GM12878 (cell line): ENCODE data around the gene COL5A1. TPM values are rescaled to one million over a fixed set of nuclear protein-coding genes. Genes with fewer than 3 reads are reported as not detected.

ENCODE experiments used
- ATAC-seq: fragments of 200-7000 bp; cut with Tn5 transposase; 3 replicates; pipeline ENCODE4 v1.9.1; 2020; ENCODE audit warnings: mild to moderate bottlenecking, moderate library complexity
- BruUV-seq: library from RNA; stranded (reverse); fragments of 400-500 nt; replicated peaks from 2 replicates; lab custom pipeline; 2021; lab: Mats Ljungman, UMichigan
- CTCF ChIA-PET: fragments of 300-600 bp; sonication (Branson Sonifier 250); formaldehyde crosslinking; extraction: SDS; loops from one replicate; lab custom pipeline; 2021; ENCODE audit warnings: inconsistent platforms; lab: Yijun Ruan, JAX
- POLR2A ChIA-PET: fragments of 350-600 bp; formaldehyde crosslinking; extraction: SDS; loops from one replicate; lab custom pipeline; 2021; ENCODE audit warnings: inconsistent platforms; lab: Charles Lee
- RAD21 ChIA-PET: fragments of 300-600 bp; sonication (Branson Sonifier 250); formaldehyde crosslinking; loops from one replicate; lab custom pipeline; 2023; ENCODE audit warnings: antibody characterized with exemption; ENCODE audit not compliant: unreplicated experiment; lab: Charles Lee
- SMC1A ChIA-PET: fragments of 300-600 bp; sonication (Branson Sonifier 250); formaldehyde crosslinking; loops from one replicate; lab custom pipeline; 2023; ENCODE audit not compliant: unreplicated experiment, uncharacterized antibody; lab: Charles Lee
- DNase-seq: peaks from one replicate; pipeline ENCODE4 v3.0.0-alpha.2; 2011; ENCODE audit warnings: low read depth, low spot score
- FAIRE-seq: peaks from 3 replicates; lab custom pipeline; 2011; peaks lifted over from hg19 to GRCh38; lab: Jason Lieb, UNC
- H2AFZ ChIP-seq: 2 replicates; pipeline ENCODE4 v1.6.0; 2011; ENCODE audit warnings: low read depth, low read length, control low read depth; ENCODE audit not compliant: control insufficient read depth
- H3K27ac ChIP-seq: 2 replicates; pipeline ENCODE4 v1.5.1; 2011; ENCODE audit warnings: control low read depth; ENCODE audit not compliant: control insufficient read depth, insufficient read depth
- H3K27me3 ChIP-seq, 2 experiments: replicated peaks in 1 of 2; 2 replicates each; pipeline versions ENCODE4 v1.6.0 to v1.6.1; 2011; ENCODE audit warnings: low read length in 1 of 2; ENCODE audit not compliant: control insufficient read depth in 2 of 2, insufficient read depth in 2 of 2
- H3K36me3 ChIP-seq, 2 experiments: 2 replicates each; pipeline ENCODE4 v1.5.1; 2011; ENCODE audit warnings: low read length in 1 of 2; ENCODE audit not compliant: control insufficient read depth in 2 of 2, insufficient read depth in 2 of 2
- H3K4me1 ChIP-seq: 2 replicates; pipeline ENCODE4 v1.6.1; 2011; ENCODE audit warnings: mild to moderate bottlenecking, low read length, moderate library complexity, mixed read lengths; ENCODE audit not compliant: control insufficient read depth, insufficient read depth
- H3K4me2 ChIP-seq: 2 replicates; pipeline ENCODE4 v1.6.0; 2011; ENCODE audit warnings: control low read depth; ENCODE audit not compliant: control insufficient read depth, insufficient read depth
- H3K4me3 ChIP-seq: fragments of 200-600 bp; sonication (generic); 2 replicates; pipeline ENCODE4 v1.5.1; 2016
- H3K79me2 ChIP-seq: 2 replicates; pipeline ENCODE4 v1.6.0; 2011; ENCODE audit warnings: low read length; ENCODE audit not compliant: control insufficient read depth, insufficient read depth
- H3K9ac ChIP-seq: 2 replicates; pipeline ENCODE4 v1.8.0; 2011; ENCODE audit warnings: low read length, control low read depth, mixed read lengths; ENCODE audit not compliant: control insufficient read depth, insufficient read depth
- H3K9me3 ChIP-seq: replicated peaks from 3 replicates; pipeline ENCODE4 v1.5.1; 2011; ENCODE audit warnings: mild to moderate bottlenecking, low read length; ENCODE audit not compliant: control insufficient read depth, insufficient read depth
- H4K20me1 ChIP-seq: 2 replicates; pipeline ENCODE4 v1.6.0; 2011; ENCODE audit not compliant: control insufficient read depth, insufficient read depth
- ATF7 ChIP-seq: fragments of 450-650 bp; IDR thresholded peaks from 2 replicates; pipeline ENCODE4 v1.6.1; 2016; ENCODE audit warnings: low read depth, mild to moderate bottlenecking
- CHD4 ChIP-seq: fragments of 200-600 bp; sonication (generic); IDR thresholded peaks from 2 replicates; pipeline ENCODE4 v1.6.1; 2016; ENCODE audit warnings: mild to moderate bottlenecking
- ESRRA ChIP-seq: IDR thresholded peaks from 2 replicates; pipeline ENCODE4 v1.6.1; 2012; ENCODE audit warnings: mild to moderate bottlenecking, low read length, improper control_type of control experiment
- KAT2A ChIP-seq: conservative IDR thresholded peaks from 2 replicates; pipeline ENCODE4 v1.6.1; 2011; ENCODE audit warnings: low read depth, low read length; ENCODE audit not compliant: control insufficient read depth
- MTA3 ChIP-seq: IDR thresholded peaks from 2 replicates; pipeline ENCODE4 v1.6.1; 2012; ENCODE audit warnings: low read length, inconsistent platforms, borderline replicate concordance
- NR2F1 ChIP-seq: fragments of 450-650 bp; conservative IDR thresholded peaks from 2 replicates; pipeline ENCODE4 v1.6.1; 2017; ENCODE audit warnings: mild to moderate bottlenecking
- RB1 ChIP-seq: fragments of 450-650 bp; formaldehyde crosslinking; IDR thresholded peaks from 2 replicates; pipeline ENCODE4 v1.6.1; 2017; ENCODE audit warnings: mild to moderate bottlenecking, borderline replicate concordance
- SMAD5 ChIP-seq: IDR thresholded peaks from 2 replicates; pipeline ENCODE4 v1.6.1; 2016; ENCODE audit warnings: antibody characterized with exemption, low read depth
- SPI1 ChIP-seq: IDR thresholded peaks from 2 replicates; pipeline ENCODE4 v1.6.1; 2011; ENCODE audit warnings: low read depth, mild to moderate bottlenecking, low read length, moderate library complexity, borderline replicate concordance; ENCODE audit not compliant: insufficient read depth
- TCF3 ChIP-seq: IDR thresholded peaks from 2 replicates; pipeline ENCODE4 v1.6.1; 2012; ENCODE audit warnings: low read depth, mild to moderate bottlenecking, low read length, borderline replicate concordance; ENCODE audit not compliant: insufficient read depth
- WGBS: methylation state at CpG from one replicate; pipeline ENCODE4 v1.1.6; 2016; ENCODE audit warnings: low lambda C conversion rate; ENCODE audit not compliant: insufficient replicate concordance, insufficient coverage; ENCODE audit errors: missing lambda C conversion rate; 5-methylcytosine and 5-hydroxymethylcytosine counted together
- in situ Hi-C: fragments of 300-500 bp; cut with MboI; formaldehyde crosslinking; loops from 9 replicates; pipeline ENCODE4 v1.14.3; 2018; ENCODE audit warnings: mixed read lengths
- intact Hi-C: fragments of 100-400 bp; cut with micrococcal nuclease; formaldehyde crosslinking; loops from one replicate; pipeline ENCODE4 v1.14.2; 2022; ENCODE audit not compliant: unreplicated experiment
- polyA plus RNA-seq, 11 experiments: library from polyadenylated mRNA; depleted of rRNA in 4 of 11; unstranded in 6 of 11; stranded (reverse) in 5 of 11; fragments of >200 nt; fragmentation: Nextera tagmentation in 4 of 11; fragmentation: Illumina TruSeq in 1 of 11; extraction: Ambion mirVana in 4 of 11; extraction: Trizol in 1 of 11; gene quantifications; 1 replicate in 1 of 11; 2 replicates in 10 of 11; pipeline versions ENCODE4 v1.2.1 to v1.2.3, GENCODE V29; 2011 to 2016; ENCODE audit warnings: inconsistent platforms in 2 of 11, missing spikeins in 2 of 11, low read depth in 1 of 11
- total RNA-seq, 4 experiments: library from RNA; depleted of rRNA in 3 of 4; stranded (reverse); fragments of >200 nt in 3 of 4; fragmentation: Illumina TruSeq in 1 of 4; extraction: Trizol in 1 of 4; gene quantifications; 2 replicates each; pipeline versions ENCODE4 v1.2.1 to v1.2.3, GENCODE V29; 2013 to 2021
- TF ChIP-seq, protein P1 (sequence below): IDR thresholded peaks from 2 replicates; pipeline ENCODE4 v1.6.1; 2012; ENCODE audit warnings: low read depth, low read length, improper control_type of control experiment
- TF ChIP-seq, protein P2 (sequence below): IDR thresholded peaks from 2 replicates; pipeline ENCODE4 v1.6.1; 2012; ENCODE audit warnings: mild to moderate bottlenecking, low read depth, low read length

COL5A1 gene
- total and polyA plus RNA-seq, 10 of the 15 experiments (the other 5 are each of a cell fraction or from before 2014, with no cell fraction given) = under 0.01 to 0.15 (median 0.13) TPM; not detected in 4

DNA sequence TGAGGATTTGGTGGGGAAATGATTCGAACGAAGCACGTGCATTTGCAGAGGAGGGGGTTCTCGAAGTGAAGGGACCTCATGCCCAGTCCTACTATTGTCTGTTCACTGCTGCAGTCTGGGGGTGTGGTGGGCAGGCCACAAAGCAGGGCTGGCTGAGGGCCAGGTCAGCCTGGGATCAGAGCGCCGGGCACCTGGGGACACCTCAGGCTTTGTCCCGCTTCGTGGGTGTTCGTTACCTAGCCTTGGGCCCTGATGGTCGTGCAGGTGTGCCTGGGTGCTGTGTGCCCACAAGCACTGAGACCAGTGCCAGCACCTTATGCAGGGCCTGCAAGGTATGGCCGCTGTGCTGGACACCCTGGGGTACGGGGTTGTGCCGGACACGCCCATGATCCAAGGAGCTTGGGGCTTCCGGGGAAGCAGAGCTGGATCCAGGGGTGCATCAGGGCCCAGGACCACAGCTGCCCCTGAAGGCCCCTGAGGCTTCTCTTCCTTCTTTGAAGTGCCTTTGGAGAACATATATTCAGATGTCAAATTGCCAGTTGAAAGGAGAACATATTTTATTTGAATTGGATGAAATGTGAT is 80.6 kb downstream of the COL5A1 start:
- H4K20me1 ChIP-seq = no peaks in the 10 kb centered on the region
- ATAC-seq = no peak
- no peak for TF ChIP-seq ESRRA
- TF ChIP-seq, all 136 proteins: peak for 0
- in situ Hi-C loops = no loop called here
- H2AFZ ChIP-seq = no peak overlapping the region
- H3K9me3 ChIP-seq = no peaks in the 10 kb centered on the region
- WGBS = 39% methylated on average over 15 of the region's 15 CpGs
- no peak overlapping the region for H3K27ac ChIP-seq
- RAD21 ChIA-PET = no interaction called here
- DNase-seq (no peak), FAIRE-seq (no peak)
- CTCF ChIA-PET = no interaction called here
- H3K79me2 ChIP-seq = no peaks in the 10 kb centered on the region
- no peak overlapping the region for H3K4me2 ChIP-seq
- no peak overlapping the region for H3K4me3 ChIP-seq
- POLR2A ChIA-PET = no interaction called here
- no TSS peak for BruUV-seq
- intact Hi-C loops = no loop called here
- H3K27me3 ChIP-seq = no peaks in the 10 kb centered on the region; a peak in 2 of 4 replicates
- SMC1A ChIA-PET = no interaction called here
- no peaks in the 10 kb centered on the region for H3K36me3 ChIP-seq
- H3K9ac ChIP-seq = no peak overlapping the region
- no peaks in the 10 kb centered on the region for H3K4me1 ChIP-seq

DNA sequence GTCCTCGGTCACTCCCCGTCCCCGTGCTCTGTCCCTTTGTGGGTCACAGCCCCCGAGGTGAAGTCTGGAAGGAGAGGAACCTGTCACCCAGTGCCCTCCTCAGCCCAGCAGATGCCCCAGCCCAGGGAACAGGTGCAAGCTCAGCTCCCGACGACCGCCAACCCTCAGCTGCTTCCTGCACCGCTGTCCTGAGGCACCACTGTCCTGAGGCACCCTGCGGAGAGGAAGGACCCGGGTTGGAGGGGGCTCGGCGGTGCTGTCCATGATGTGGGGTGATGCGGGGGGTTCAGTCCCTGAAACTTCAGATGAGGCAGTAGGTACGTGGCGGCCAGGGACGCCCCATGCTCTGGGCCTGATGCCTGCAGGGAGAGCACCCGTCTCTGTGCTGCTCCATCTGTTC is 81.4 kb downstream of the COL5A1 start:
- Histone ChIP-seq H3K4me2 (no peak overlapping the region), H3K9ac (no peak overlapping the region), H3K4me3 (no peak overlapping the region), H3K4me1 (no peaks in the 10 kb centered on the region), H2AFZ (no peak overlapping the region), H4K20me1 (no peaks in the 10 kb centered on the region), H3K27me3 (no peaks in the 10 kb centered on the region; a peak in 2 of 4 replicates), H3K79me2 (no peaks in the 10 kb centered on the region), H3K36me3 (no peaks in the 10 kb centered on the region), H3K9me3 (no peaks in the 10 kb centered on the region), H3K27ac (no peak overlapping the region)
- DNase-seq (no peak), FAIRE-seq (no peak), ATAC-seq (no peak)
- RAD21 ChIA-PET = no interaction called here
- in situ Hi-C loops (no loop called here), intact Hi-C loops (no loop called here)
- SMC1A ChIA-PET = no interaction called here
- POLR2A ChIA-PET = no interaction called here
- TF ChIP-seq ATF7 = no peak
- TF ChIP-seq SPI1 = no peak
- TF ChIP-seq CHD4 = no peak
- TF ChIP-seq MTA3 = no peak
- TF ChIP-seq, protein P1, sequence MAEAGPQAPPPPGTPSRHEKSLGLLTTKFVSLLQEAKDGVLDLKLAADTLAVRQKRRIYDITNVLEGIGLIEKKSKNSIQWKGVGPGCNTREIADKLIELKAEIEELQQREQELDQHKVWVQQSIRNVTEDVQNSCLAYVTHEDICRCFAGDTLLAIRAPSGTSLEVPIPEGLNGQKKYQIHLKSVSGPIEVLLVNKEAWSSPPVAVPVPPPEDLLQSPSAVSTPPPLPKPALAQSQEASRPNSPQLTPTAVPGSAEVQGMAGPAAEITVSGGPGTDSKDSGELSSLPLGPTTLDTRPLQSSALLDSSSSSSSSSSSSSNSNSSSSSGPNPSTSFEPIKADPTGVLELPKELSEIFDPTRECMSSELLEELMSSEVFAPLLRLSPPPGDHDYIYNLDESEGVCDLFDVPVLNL = no peak
- no peak for TF ChIP-seq SMAD5
- TF ChIP-seq KAT2A = no peak
- no peak for TF ChIP-seq TCF3
- TF ChIP-seq NR2F1 = no peak
- TF ChIP-seq, protein P2, sequence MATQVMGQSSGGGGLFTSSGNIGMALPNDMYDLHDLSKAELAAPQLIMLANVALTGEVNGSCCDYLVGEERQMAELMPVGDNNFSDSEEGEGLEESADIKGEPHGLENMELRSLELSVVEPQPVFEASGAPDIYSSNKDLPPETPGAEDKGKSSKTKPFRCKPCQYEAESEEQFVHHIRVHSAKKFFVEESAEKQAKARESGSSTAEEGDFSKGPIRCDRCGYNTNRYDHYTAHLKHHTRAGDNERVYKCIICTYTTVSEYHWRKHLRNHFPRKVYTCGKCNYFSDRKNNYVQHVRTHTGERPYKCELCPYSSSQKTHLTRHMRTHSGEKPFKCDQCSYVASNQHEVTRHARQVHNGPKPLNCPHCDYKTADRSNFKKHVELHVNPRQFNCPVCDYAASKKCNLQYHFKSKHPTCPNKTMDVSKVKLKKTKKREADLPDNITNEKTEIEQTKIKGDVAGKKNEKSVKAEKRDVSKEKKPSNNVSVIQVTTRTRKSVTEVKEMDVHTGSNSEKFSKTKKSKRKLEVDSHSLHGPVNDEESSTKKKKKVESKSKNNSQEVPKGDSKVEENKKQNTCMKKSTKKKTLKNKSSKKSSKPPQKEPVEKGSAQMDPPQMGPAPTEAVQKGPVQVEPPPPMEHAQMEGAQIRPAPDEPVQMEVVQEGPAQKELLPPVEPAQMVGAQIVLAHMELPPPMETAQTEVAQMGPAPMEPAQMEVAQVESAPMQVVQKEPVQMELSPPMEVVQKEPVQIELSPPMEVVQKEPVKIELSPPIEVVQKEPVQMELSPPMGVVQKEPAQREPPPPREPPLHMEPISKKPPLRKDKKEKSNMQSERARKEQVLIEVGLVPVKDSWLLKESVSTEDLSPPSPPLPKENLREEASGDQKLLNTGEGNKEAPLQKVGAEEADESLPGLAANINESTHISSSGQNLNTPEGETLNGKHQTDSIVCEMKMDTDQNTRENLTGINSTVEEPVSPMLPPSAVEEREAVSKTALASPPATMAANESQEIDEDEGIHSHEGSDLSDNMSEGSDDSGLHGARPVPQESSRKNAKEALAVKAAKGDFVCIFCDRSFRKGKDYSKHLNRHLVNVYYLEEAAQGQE = no peak
- no peak for TF ChIP-seq RB1
- BruUV-seq = no TSS peak
- CTCF ChIA-PET = no interaction called here
- 10% methylated on average over 17 of the region's 17 CpGs for WGBS
